Astrocyte (in vitro differentiated cells and primary cell): ENCODE results near the gene GSTA3.

ENCODE experiments used
- CTCF ChIP-seq: IDR thresholded peaks from 2 replicates; pipeline ENCODE4 v1.5.1; 2011; ENCODE audit warnings: low read depth, mild to moderate bottlenecking, inconsistent platforms, low read length, moderate library complexity; ENCODE audit not compliant: insufficient read depth
- EZH2 ChIP-seq: IDR thresholded peaks from 2 replicates; pipeline ENCODE4 v1.6.1; 2012; ENCODE audit warnings: mild to moderate bottlenecking, low read length, inconsistent platforms; ENCODE audit not compliant: insufficient read depth

- TF ChIP-seq CTCF (no peak), EZH2 (no peak)
Observed at GRCh38 chr6:52937908-52938307, 28.4 kb upstream of the GSTA3 start.
